Measurements from ENCODE around the gene PLEKHA7. TPM values are rescaled to one million over a fixed set of nuclear protein-coding genes. Genes with fewer than 3 reads are reported as not detected.

PLEKHA7 gene
- total RNA-seq, 6 donors from 2014 or later: 27.5 to 87.0 (median 48.6) TPM

GRCh38 chr11:17008099-17008498 is 6.1 kb downstream of the PLEKHA7 start:
- DNase-seq: peak in 1 of 2 donors; percentile 61
- Histone ChIP-seq H3K27me3 (peaks cover 0 to 2% (median under 1%) of the 10 kb centered on the region in 4 donors), H3K9me3 (no peaks in the 10 kb centered on the region), H3K4me1 (peaks cover 0 to 12% (median 2%) of the 10 kb centered on the region in 4 donors), H3K36me3 (no peaks in the 10 kb centered on the region), H3K27ac (no peak overlapping the region), H3K4me3 (no peak overlapping the region)
- TF ChIP-seq POLR2A (IDR thresholded peaks at IDR 0.05): no peak
- TF ChIP-seq CTCF (IDR thresholded peaks at IDR 0.05): no peak
- no peak for TF ChIP-seq EP300 (IDR thresholded peaks at IDR 0.05)
- TF ChIP-seq POLR2AphosphoS5 (IDR thresholded peaks at IDR 0.05): no peak
- no peak for ATAC-seq (ENCODE audit: low FRiP score in 2 of 2)
- WGBS, 2 donors: 68 to 79% methylated on average over 3 of the region's 3 CpGs

GRCh38 chr11:17005646-17006045 is 8.6 kb downstream of the PLEKHA7 start:
- no peaks in the 10 kb centered on the region for H3K36me3 ChIP-seq
- WGBS, 2 donors: 19% methylated on average over 3 of the region's 3 CpGs
- H3K9me3 ChIP-seq: no peaks in the 10 kb centered on the region
- H3K4me3 ChIP-seq: no peak overlapping the region
- no peak overlapping the region for H3K27ac ChIP-seq
- no peak for TF ChIP-seq CTCF (IDR thresholded peaks at IDR 0.05)
- no peak for TF ChIP-seq POLR2A (IDR thresholded peaks at IDR 0.05)
- TF ChIP-seq EP300 (IDR thresholded peaks at IDR 0.05): no peak
- TF ChIP-seq POLR2AphosphoS5 (IDR thresholded peaks at IDR 0.05): no peak
- DNase-seq (no peak), ATAC-seq (ENCODE audit: low FRiP score in 2 of 2) (no peak)
- H3K27me3 ChIP-seq: no peaks in the 10 kb centered on the region
- H3K4me1 ChIP-seq: peaks cover 0 to 12% (median 0%) of the 10 kb centered on the region in 4 donors

- Histone ChIP-seq H3K4me1 (peaks cover 0 to 12% (median 0%) of the 10 kb centered on the region in 4 donors), H3K9me3 (no peaks in the 10 kb centered on the region), H3K4me3 (no peak overlapping the region), H3K27ac (no peak overlapping the region), H3K36me3 (no peaks in the 10 kb centered on the region), H3K27me3 (no peaks in the 10 kb centered on the region)
- 70 to 72% methylated on average over 7 of the region's 7 CpGs for WGBS, 2 donors
- no peak for DNase-seq
- no peak for TF ChIP-seq CTCF (IDR thresholded peaks at IDR 0.05)
- TF ChIP-seq POLR2A (IDR thresholded peaks at IDR 0.05): no peak
- TF ChIP-seq EP300 (IDR thresholded peaks at IDR 0.05): no peak
- no peak for TF ChIP-seq POLR2AphosphoS5 (IDR thresholded peaks at IDR 0.05)
- ATAC-seq (ENCODE audit: low FRiP score in 2 of 2): no peak
Measured at GRCh38 chr11:17004486-17005148, 9.6 kb downstream of the PLEKHA7 start.

GRCh38 chr11:17003426-17003825 is 10.8 kb downstream of the PLEKHA7 start:
- no peak for ATAC-seq (ENCODE audit: low FRiP score in 2 of 2)
- 81 to 98% methylated on average over 2 of the region's 2 CpGs for WGBS, 2 donors
- Histone ChIP-seq H3K4me3 (no peak overlapping the region), H3K27ac (no peak overlapping the region), H3K36me3 (no peaks in the 10 kb centered on the region), H3K4me1 (peaks cover 0 to 12% (median 0%) of the 10 kb centered on the region in 4 donors), H3K27me3 (no peaks in the 10 kb centered on the region), H3K9me3 (no peaks in the 10 kb centered on the region)
- DNase-seq: no peak
- TF ChIP-seq POLR2A (IDR thresholded peaks at IDR 0.05): no peak
- TF ChIP-seq CTCF (IDR thresholded peaks at IDR 0.05): no peak

- H3K4me3 ChIP-seq: no peak overlapping the region
- H3K9me3 ChIP-seq: no peaks in the 10 kb centered on the region
- no peak for TF ChIP-seq POLR2A (IDR thresholded peaks at IDR 0.05)
- WGBS, 2 donors: 69 to 85% methylated on average over 4 of the region's 4 CpGs
- DNase-seq (no peak), ATAC-seq (ENCODE audit: low FRiP score in 2 of 2) (no peak)
- H3K4me1 ChIP-seq: peaks cover 0 to 4% (median 0%) of the 10 kb centered on the region in 4 donors
- no peaks in the 10 kb centered on the region for H3K36me3 ChIP-seq
- H3K27ac ChIP-seq: no peak overlapping the region
- H3K27me3 ChIP-seq: no peaks in the 10 kb centered on the region
Measured at GRCh38 chr11:17002543-17002942, 11.7 kb downstream of the PLEKHA7 start.

All from upper lobe of left lung (tissue), 6 donors.